Upper lobe of left lung (tissue), 4 donors: ENCODE data around the gene PTPN5.

Experiments used
- POLR2AphosphoS5 ChIP-seq, 2 donors: sonication (generic); formaldehyde crosslinking; IDR thresholded peaks; one replicate each; pipeline ENCODE4 v1.5.1; 2017; ENCODE audit warnings: antibody characterized with exemption in 2 of 2
- TF ChIP-seq, protein P1 (sequence below), 6 experiments: fragments of 450-650 bp in 4 of 6; fragments of 200-600 bp in 2 of 6; sonication (generic) in 2 of 6; IDR thresholded peaks; one replicate each; pipeline ENCODE4 v1.5.1; 2016 to 2019; ENCODE audit warnings: antibody characterized with exemption in 6 of 6

GRCh38 chr11:18785411-18785810 lies 6.2 kb downstream of the PTPN5 start:
- TF ChIP-seq, protein P1, sequence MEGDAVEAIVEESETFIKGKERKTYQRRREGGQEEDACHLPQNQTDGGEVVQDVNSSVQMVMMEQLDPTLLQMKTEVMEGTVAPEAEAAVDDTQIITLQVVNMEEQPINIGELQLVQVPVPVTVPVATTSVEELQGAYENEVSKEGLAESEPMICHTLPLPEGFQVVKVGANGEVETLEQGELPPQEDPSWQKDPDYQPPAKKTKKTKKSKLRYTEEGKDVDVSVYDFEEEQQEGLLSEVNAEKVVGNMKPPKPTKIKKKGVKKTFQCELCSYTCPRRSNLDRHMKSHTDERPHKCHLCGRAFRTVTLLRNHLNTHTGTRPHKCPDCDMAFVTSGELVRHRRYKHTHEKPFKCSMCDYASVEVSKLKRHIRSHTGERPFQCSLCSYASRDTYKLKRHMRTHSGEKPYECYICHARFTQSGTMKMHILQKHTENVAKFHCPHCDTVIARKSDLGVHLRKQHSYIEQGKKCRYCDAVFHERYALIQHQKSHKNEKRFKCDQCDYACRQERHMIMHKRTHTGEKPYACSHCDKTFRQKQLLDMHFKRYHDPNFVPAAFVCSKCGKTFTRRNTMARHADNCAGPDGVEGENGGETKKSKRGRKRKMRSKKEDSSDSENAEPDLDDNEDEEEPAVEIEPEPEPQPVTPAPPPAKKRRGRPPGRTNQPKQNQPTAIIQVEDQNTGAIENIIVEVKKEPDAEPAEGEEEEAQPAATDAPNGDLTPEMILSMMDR (IDR thresholded peaks at IDR 0.05), result no peak
- TF ChIP-seq POLR2AphosphoS5 (IDR thresholded peaks at IDR 0.05), result no peak
